ENCODE measurements around the gene CCDC158.
"Not testable (repeated sequence)": the region's sequence is repeated elsewhere in the genome, so short reads cannot be mapped to it uniquely, and the experiment has no call there.

CCDC158 gene

GRCh38 chr4:76373919-76374552 lies 46.9 kb downstream of the CCDC158 start:
- no peak for TF ChIP-seq CTCF (conservative IDR thresholded peaks at IDR 0.05)
- H3K27ac ChIP-seq, result peak overlapping the region; percentile 68

GRCh38 chr4:76366737-76367136 lies 54.2 kb downstream of the CCDC158 start:
- TF ChIP-seq CTCF (conservative IDR thresholded peaks at IDR 0.05), result no peak
- H3K27ac ChIP-seq, result no peak overlapping the region

GRCh38 chr4:76365636-76366035 lies 55.3 kb downstream of the CCDC158 start:
- TF ChIP-seq CTCF (conservative IDR thresholded peaks at IDR 0.05), result no peak
- H3K27ac ChIP-seq, result no peak overlapping the region

- H3K27ac ChIP-seq, result no peak overlapping the region
- TF ChIP-seq CTCF (conservative IDR thresholded peaks at IDR 0.05), result no peak
These were observed 56.2 kb downstream of the CCDC158 start for GRCh38 chr4:76364763-76365162.

GRCh38 chr4:76363556-76364290 lies 57.2 kb downstream of the CCDC158 start:
- TF ChIP-seq CTCF (conservative IDR thresholded peaks at IDR 0.05), result no peak
- no peak overlapping the region for H3K27ac ChIP-seq

- no peak for TF ChIP-seq CTCF (conservative IDR thresholded peaks at IDR 0.05)
- H3K27ac ChIP-seq, result no peak overlapping the region
These were observed 59.1 kb downstream of the CCDC158 start for GRCh38 chr4:76361689-76362412.

GRCh38 chr4:76359881-76360466 lies 61.0 kb downstream of the CCDC158 start:
- not testable (repeated sequence) for H3K27ac ChIP-seq

All from VCaP (cell line).